ENCODE data around the gene TMEM98.

DNA sequence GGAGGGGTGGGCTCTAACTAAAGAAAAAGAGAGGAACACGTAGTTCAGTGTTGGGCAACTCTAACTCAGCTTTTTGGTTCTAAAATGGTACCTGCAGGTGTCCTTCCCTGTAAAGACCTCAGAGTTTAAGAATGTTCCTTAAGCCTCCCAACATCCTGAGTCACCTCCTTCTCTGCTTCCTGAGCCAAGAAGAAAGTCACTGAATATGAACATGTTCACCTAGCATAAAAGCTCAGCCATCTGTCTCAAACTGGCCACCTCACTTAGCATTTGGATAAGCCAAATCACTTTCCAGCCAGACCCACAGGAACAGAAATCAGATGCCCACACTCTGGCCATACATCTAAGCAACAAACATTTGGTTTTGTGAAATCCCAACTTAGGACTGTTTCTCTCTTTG lies 3.7 kb downstream of the TMEM98 start:
- TF ChIP-seq, protein P1, sequence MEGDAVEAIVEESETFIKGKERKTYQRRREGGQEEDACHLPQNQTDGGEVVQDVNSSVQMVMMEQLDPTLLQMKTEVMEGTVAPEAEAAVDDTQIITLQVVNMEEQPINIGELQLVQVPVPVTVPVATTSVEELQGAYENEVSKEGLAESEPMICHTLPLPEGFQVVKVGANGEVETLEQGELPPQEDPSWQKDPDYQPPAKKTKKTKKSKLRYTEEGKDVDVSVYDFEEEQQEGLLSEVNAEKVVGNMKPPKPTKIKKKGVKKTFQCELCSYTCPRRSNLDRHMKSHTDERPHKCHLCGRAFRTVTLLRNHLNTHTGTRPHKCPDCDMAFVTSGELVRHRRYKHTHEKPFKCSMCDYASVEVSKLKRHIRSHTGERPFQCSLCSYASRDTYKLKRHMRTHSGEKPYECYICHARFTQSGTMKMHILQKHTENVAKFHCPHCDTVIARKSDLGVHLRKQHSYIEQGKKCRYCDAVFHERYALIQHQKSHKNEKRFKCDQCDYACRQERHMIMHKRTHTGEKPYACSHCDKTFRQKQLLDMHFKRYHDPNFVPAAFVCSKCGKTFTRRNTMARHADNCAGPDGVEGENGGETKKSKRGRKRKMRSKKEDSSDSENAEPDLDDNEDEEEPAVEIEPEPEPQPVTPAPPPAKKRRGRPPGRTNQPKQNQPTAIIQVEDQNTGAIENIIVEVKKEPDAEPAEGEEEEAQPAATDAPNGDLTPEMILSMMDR (conservative IDR thresholded peaks at IDR 0.05 in 1 of 2, IDR thresholded peaks at IDR 0.05 in 1 of 2; ENCODE audit: extremely low read depth in 1 of 2, insufficient read depth in 1 of 2, low read depth in 1 of 2, low read length in 2 of 2) = no peak
- no peak for TF ChIP-seq EZH2 (IDR thresholded peaks at IDR 0.05; ENCODE audit: borderline replicate concordance, low read length)

Data from mammary epithelial cell (primary cell).